Osteoblast (primary cell): ENCODE data around the gene AQP6. TPM values are rescaled to one million over a fixed set of nuclear protein-coding genes. Genes with fewer than 3 reads are reported as not detected.

Experiments
- DNase-seq: peaks from one replicate; pipeline ENCODE4 v3.0.0; 2011; ENCODE audit warnings: low spot score, mixed read lengths; ENCODE audit not compliant: insufficient read length; ENCODE audit errors: missing footprints
- H2AFZ ChIP-seq: 2 replicates; pipeline ENCODE4 v1.6.0; 2011; ENCODE audit warnings: mild to moderate bottlenecking, low read length
- H3K27ac ChIP-seq: 2 replicates; pipeline ENCODE4 v1.5.1; 2011; ENCODE audit warnings: mild to moderate bottlenecking, low read depth, low read length, moderate library complexity
- H3K27me3 ChIP-seq: 2 replicates; pipeline ENCODE4 v1.6.0; 2012; ENCODE audit warnings: mild to moderate bottlenecking, control low read depth, inconsistent platforms, low read length, moderate library complexity; ENCODE audit not compliant: insufficient read depth
- H3K36me3 ChIP-seq: 2 replicates; pipeline ENCODE4 v1.5.1; 2011; ENCODE audit warnings: mild to moderate bottlenecking, low read length, control low read depth, moderate library complexity; ENCODE audit not compliant: insufficient read depth
- H3K4me1 ChIP-seq: 2 replicates; pipeline ENCODE4 v1.5.1; 2011; ENCODE audit warnings: mild to moderate bottlenecking, low read length, control low read depth, moderate library complexity; ENCODE audit not compliant: insufficient read depth
- H3K4me2 ChIP-seq: 2 replicates; pipeline ENCODE4 v1.6.0; 2011; ENCODE audit warnings: mild to moderate bottlenecking, low read length; ENCODE audit not compliant: insufficient read depth
- H3K4me3 ChIP-seq: fragments of 200-600 bp; sonication (generic); 3 replicates; pipeline ENCODE4 v1.5.1; 2012; ENCODE audit warnings: mild to moderate bottlenecking, low read length, inconsistent platforms; ENCODE audit not compliant: insufficient read depth
- H3K79me2 ChIP-seq: 2 replicates; pipeline ENCODE4 v1.6.0; 2012; ENCODE audit warnings: mild to moderate bottlenecking, low read length, control low read depth, inconsistent platforms; ENCODE audit not compliant: insufficient read depth
- H3K9me3 ChIP-seq: 2 replicates; pipeline ENCODE4 v1.5.1; 2011; ENCODE audit warnings: low read depth, low read length, control low read depth
- H4K20me1 ChIP-seq: 2 replicates; pipeline ENCODE4 v1.6.0; 2012; ENCODE audit warnings: mild to moderate bottlenecking, low read length, control low read depth; ENCODE audit not compliant: insufficient read depth
- CTCF ChIP-seq: IDR thresholded peaks from 2 replicates; pipeline ENCODE4 v1.5.1; 2011; ENCODE audit warnings: mild to moderate bottlenecking, low read depth, low read length, moderate library complexity; ENCODE audit errors: extremely low read depth
- total RNA-seq: library from RNA; depleted of rRNA; stranded (reverse); fragments of >200 nt; gene quantifications from 2 replicates; pipeline ENCODE4 v1.2.3, GENCODE V29; 2012

AQP6 gene
- total RNA-seq, 1 donor: not detected

GRCh38 chr12:49953961-49954846 is 18.5 kb upstream of the AQP6 start:
- no peak for TF ChIP-seq CTCF
- H3K4me1 ChIP-seq: no peaks in the 10 kb centered on the region
- H3K27ac ChIP-seq: no peak overlapping the region
- no peaks in the 10 kb centered on the region for H3K9me3 ChIP-seq
- no peaks in the 10 kb centered on the region for H4K20me1 ChIP-seq
- DNase-seq: peak; percentile 72
- peaks cover 74% of the 10 kb centered on the region for H3K27me3 ChIP-seq
- H3K4me2 ChIP-seq: no peak overlapping the region
- H2AFZ ChIP-seq: no peak overlapping the region
- no peaks in the 10 kb centered on the region for H3K79me2 ChIP-seq
- no peak overlapping the region for H3K4me3 ChIP-seq
- H3K36me3 ChIP-seq: no peaks in the 10 kb centered on the region

- H3K9me3 ChIP-seq: no peaks in the 10 kb centered on the region
- no peak overlapping the region for H2AFZ ChIP-seq
- H3K27ac ChIP-seq: no peak overlapping the region
- no peak overlapping the region for H3K4me3 ChIP-seq
- no peak for TF ChIP-seq CTCF
- no peaks in the 10 kb centered on the region for H4K20me1 ChIP-seq
- H3K79me2 ChIP-seq: no peaks in the 10 kb centered on the region
- no peak overlapping the region for H3K4me2 ChIP-seq
- H3K27me3 ChIP-seq: peaks cover 78% of the 10 kb centered on the region
- peak; percentile 77 for DNase-seq
- H3K36me3 ChIP-seq: no peaks in the 10 kb centered on the region
- peaks cover 9% of the 10 kb centered on the region for H3K4me1 ChIP-seq
Measured at GRCh38 chr12:49954863-49955830, 17.6 kb upstream of the AQP6 start.

GRCh38 chr12:49955899-49956662 is 16.7 kb upstream of the AQP6 start:
- Histone ChIP-seq H3K4me2 (no peak overlapping the region), H3K27ac (no peak overlapping the region), H3K9me3 (no peaks in the 10 kb centered on the region), H3K36me3 (no peaks in the 10 kb centered on the region), H3K4me3 (no peak overlapping the region), H3K79me2 (no peaks in the 10 kb centered on the region), H3K27me3 (peaks cover 85% of the 10 kb centered on the region), H2AFZ (no peak overlapping the region), H3K4me1 (peaks cover 9% of the 10 kb centered on the region), H4K20me1 (no peaks in the 10 kb centered on the region)
- peak; percentile 62 for DNase-seq
- no peak for TF ChIP-seq CTCF
